Medulla oblongata (tissue), 1 donor: ENCODE measurements around the gene RHOF.
A peak's percentile ranks its signal among the peaks of the same experiment; 100 is the strongest.

Experiments used
- DNase-seq: peaks from one replicate; pipeline ENCODE4 v3.0.0-alpha.2; 2015; ENCODE audit errors: extremely low spot score

The RHOF gene

GRCh38 chr12:121804417-121805111 lies 11.1 kb upstream of the RHOF start:
- peak; percentile 23 for DNase-seq

DNA sequence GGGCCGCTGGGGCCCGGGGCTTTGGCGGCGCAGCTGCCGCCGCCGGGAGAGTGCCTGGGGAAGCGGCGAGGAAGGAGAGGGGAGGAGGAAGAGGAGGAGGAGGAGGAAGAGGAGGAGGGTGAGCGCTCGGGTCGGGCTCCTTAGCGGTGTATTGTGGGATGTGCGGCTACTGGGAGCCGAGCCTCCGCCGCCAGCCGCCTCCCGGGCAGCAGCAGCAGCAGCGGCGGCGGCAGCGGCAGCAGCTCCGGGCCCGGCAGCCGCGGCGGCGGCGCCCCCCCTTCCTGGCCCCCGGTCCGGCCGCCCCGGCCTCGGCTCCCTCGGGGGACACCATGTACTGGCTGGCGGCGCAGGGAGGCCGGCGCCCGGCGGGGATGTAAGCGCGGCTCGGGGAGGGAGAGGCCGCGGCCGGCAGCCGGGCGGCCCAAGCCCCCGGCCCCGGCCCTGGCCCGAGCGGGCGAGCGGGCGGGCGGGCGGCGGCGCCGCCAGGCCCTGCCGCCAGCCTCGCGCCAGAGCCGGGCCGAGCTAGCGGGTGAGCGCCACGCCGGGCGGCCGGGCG lies 10.5 kb upstream of the RHOF start, which contains the start of gene SETD1B:
Gene SETD1B, plus strand, starts transcription at position 149 of the 556 bp plus-strand sequence. CDS start 729 bp downstream, outside the sequence.
- peak; percentile 48 for DNase-seq

DNA sequence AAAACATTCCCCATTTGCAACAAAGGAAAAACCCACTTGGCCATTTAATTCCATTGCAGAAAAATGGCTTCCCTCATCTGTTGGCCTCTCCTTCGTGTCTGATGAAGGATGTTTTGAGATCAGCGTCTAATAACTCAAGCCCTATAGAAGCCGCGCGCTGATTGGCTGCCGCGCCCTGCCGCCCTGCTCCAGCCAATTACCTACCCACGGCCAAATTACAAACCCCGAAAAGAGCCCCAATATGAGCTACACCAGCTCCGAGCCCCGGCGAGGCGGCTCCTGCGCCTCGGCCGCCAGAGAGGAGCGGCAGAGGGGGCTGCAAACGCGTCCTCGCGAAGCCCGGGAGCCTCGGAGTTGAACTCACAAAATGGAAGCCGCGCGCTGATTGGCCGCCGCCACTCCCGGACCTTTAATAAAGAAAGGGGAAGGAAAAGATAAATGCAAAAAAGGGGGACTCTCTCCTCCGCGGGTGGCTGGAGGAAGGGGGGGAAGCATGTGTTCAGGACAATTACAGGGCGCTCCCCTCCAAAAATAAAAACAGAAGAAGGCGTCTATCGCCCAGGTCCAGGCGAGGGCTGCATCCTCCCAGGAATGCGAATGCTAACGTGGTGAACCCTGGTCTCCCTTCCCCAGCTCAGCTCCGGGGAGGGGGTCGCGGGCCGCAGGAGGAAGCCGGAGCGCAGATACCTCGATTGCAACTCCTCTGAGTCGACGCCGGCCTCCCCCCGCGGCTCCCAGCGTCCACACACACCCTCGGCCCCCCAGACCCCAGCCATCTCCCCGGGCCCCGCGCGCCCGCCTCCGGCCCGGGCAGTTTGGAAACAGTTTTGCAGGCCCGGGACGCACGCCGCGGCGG lies 9.6 kb upstream of the RHOF start:
- DNase-seq, result peak; percentile 96

GRCh38 chr12:121802485-121802842 lies 9.0 kb upstream of the RHOF start:
- no peak for DNase-seq

- peak; percentile 64 for DNase-seq
Observed at GRCh38 chr12:121801595-121802484, 8.4 kb upstream of the RHOF start.

GRCh38 chr12:121800694-121801594 lies 7.5 kb upstream of the RHOF start:
- peak; percentile 72 for DNase-seq

DNA sequence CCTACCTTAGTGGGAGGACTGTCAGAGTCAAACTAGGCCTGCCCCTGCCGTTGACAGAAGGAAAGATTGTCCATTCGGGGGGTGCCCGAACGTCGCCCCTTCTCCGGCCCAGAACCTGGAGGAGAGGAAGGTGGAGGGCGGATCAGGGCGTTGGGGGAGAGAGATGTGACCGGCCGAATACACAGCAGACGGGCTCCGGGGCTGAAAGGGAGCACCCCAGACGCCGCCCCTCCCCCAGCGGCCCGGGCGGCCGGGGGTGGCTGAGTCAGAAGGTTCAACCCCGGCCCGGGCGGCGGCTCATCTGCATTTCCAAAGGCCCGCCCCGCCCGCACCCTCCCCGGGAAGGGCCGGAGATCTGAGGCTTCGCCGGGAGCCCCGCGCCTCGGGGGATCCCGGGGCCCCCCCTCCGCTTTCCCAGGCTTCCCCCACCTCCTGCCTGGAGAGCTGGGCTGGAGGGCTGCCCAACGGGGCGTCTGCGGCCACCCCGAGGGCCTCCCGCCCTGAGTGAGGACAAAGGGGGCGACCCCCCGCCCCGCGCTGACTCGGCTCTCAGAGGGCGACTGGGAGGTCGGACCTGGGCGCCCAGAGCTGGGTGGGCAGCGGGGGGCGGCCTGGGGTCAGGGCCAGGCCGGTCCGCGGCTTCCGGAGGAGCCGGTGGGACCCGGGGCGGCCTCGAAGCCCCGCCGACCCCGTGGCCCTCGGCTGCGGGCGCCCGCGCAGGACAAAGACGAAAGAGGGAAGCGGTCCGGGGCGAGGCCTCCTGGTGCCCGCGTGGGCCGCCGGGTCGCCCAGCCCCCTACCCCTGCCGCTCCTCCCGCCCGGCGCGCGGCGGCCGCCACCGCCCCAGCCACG lies 6.6 kb upstream of the RHOF start:
- peak; percentile 76 for DNase-seq

- peak; percentile 79 for DNase-seq
Observed at GRCh38 chr12:121799156-121799841, 5.8 kb upstream of the RHOF start.

- no peak for DNase-seq
Observed at GRCh38 chr12:121798787-121799155, 5.3 kb upstream of the RHOF start.

GRCh38 chr12:121797937-121798786 lies 4.7 kb upstream of the RHOF start:
- DNase-seq, result peak; percentile 46

- peak; percentile 90 for DNase-seq
Observed at GRCh38 chr12:121796855-121797751, 3.6 kb upstream of the RHOF start.

GRCh38 chr12:121795034-121795968 lies 1.8 kb upstream of the RHOF start:
- peak; percentile 94 for DNase-seq

- no peak for DNase-seq
Observed at GRCh38 chr12:121794534-121795033, 1.1 kb upstream of the RHOF start.

GRCh38 chr12:121793838-121794533 lies 498 bp upstream of the RHOF start:
- peak; percentile 90 for DNase-seq
